NOMO-1 treated with dmso at 0.1 percent for 144 hours (cell line): ENCODE measurements around the gene ZNF622.
"Not testable (repeated sequence)": the region's sequence is repeated elsewhere in the genome, so short reads cannot be mapped to it uniquely, and the experiment has no call there.

Source experiments
- DNase-seq: peaks from one replicate; lab custom pipeline; 2025; ENCODE audit not compliant: unreplicated experiment; lab: John Stamatoyannopoulos, UW

Gene ZNF622

GRCh38 chr5:16480821-16481538, 15.4 kb upstream of the ZNF622 start:
- DNase-seq = no peak

- no peak for DNase-seq
These were observed 14.5 kb upstream of the ZNF622 start for GRCh38 chr5:16480144-16480543.

GRCh38 chr5:16477541-16477940, 11.9 kb upstream of the ZNF622 start:
- no peak for DNase-seq

GRCh38 chr5:16476417-16476816, 10.8 kb upstream of the ZNF622 start:
- DNase-seq = not testable (repeated sequence)

GRCh38 chr5:16471387-16471786, 5.8 kb upstream of the ZNF622 start:
- DNase-seq = no peak

- no peak for DNase-seq
These were observed 2.0 kb upstream of the ZNF622 start for GRCh38 chr5:16467363-16468219.

GRCh38 chr5:16464664-16465543, 696 bp downstream of the ZNF622 start:
- DNase-seq = peak; percentile 62

- no peak for DNase-seq
These were observed 1.4 kb downstream of the ZNF622 start for GRCh38 chr5:16464231-16464630.

GRCh38 chr5:16461782-16462181, 3.8 kb downstream of the ZNF622 start:
- no peak for DNase-seq

GRCh38 chr5:16461026-16461425, 4.6 kb downstream of the ZNF622 start:
- DNase-seq = no peak

GRCh38 chr5:16459451-16459850, 6.1 kb downstream of the ZNF622 start:
- no peak for DNase-seq

GRCh38 chr5:16457853-16458252, 7.7 kb downstream of the ZNF622 start:
- DNase-seq = no peak

GRCh38 chr5:16457451-16457850, 8.1 kb downstream of the ZNF622 start:
- DNase-seq = no peak

GRCh38 chr5:16456103-16456832, 9.3 kb downstream of the ZNF622 start:
- peak; percentile 65 for DNase-seq

- DNase-seq = peak; percentile 33
These were observed 9.9 kb downstream of the ZNF622 start for GRCh38 chr5:16455668-16456067.

GRCh38 chr5:16454686-16455085, 10.9 kb downstream of the ZNF622 start:
- no peak for DNase-seq

- no peak for DNase-seq
These were observed 12.0 kb downstream of the ZNF622 start for GRCh38 chr5:16453609-16454008.

- DNase-seq = no peak
These were observed 15.4 kb downstream of the ZNF622 start for GRCh38 chr5:16450163-16450562.

GRCh38 chr5:16446993-16447392, 18.6 kb downstream of the ZNF622 start:
- DNase-seq = no peak

GRCh38 chr5:16437977-16438376, 27.6 kb downstream of the ZNF622 start:
- DNase-seq = no peak
